Right lobe of liver (tissue), 4 donors: ENCODE measurements around the gene FAM217A.

Experiments
- CTCF ChIP-seq, 4 donors: fragments of 200-600 bp in 3 of 4; fragments of 450-650 bp in 1 of 4; IDR thresholded peaks; one replicate each; pipeline versions ENCODE4 v1.5.1 to v1.8.0; 2016 to 2022; ENCODE audit warnings: antibody characterized with exemption in 4 of 4, mild to moderate bottlenecking in 2 of 4
- POLR2A ChIP-seq: fragments of 450-650 bp; IDR thresholded peaks from one replicate; pipeline ENCODE4 v1.6.1; 2017; ENCODE audit warnings: antibody characterized with exemption, mild to moderate bottlenecking
- donor health status: DM: no; HTN: no; CAD: no.
- donor health status: DM: no; HTN: no; CAD: no.
- donor health status: DM: no; HTN: yes; CAD: no.

- TF ChIP-seq CTCF (IDR thresholded peaks at IDR 0.05) (no peak), POLR2A (no peak)
These were observed 42.4 kb downstream of the FAM217A start for GRCh38 chr6:4036581-4036980.
